Uterus (tissue), 4 donors: Measurements from ENCODE around the gene GPR37L1. TPM values are rescaled to one million over a fixed set of nuclear protein-coding genes. Genes with fewer than 3 reads are reported as not detected.

Experiments used
- DNase-seq, 2 donors: peaks; one replicate each; pipeline ENCODE4 v3.0.0-alpha.2; 2019 to 2020
- H3K27ac ChIP-seq, 2 donors: fragments of 200-600 bp; sonication (generic); 1 replicate in 1 of 2; 2 replicates in 1 of 2; pipeline ENCODE4 v1.5.1; 2016 to 2018
- H3K27me3 ChIP-seq, 2 donors: fragments of 200-600 bp; sonication (generic); one replicate each; pipeline ENCODE4 v1.5.1; 2018 to 2019; ENCODE audit warnings: control low read depth in 1 of 2
- H3K36me3 ChIP-seq, 2 donors: fragments of 200-600 bp; sonication (generic); one replicate each; pipeline ENCODE4 v1.5.1; 2019; ENCODE audit warnings: control low read depth in 1 of 2
- H3K4me1 ChIP-seq, 2 donors: fragments of 200-600 bp; sonication (generic); one replicate each; pipeline ENCODE4 v1.5.1; 2018 to 2019; ENCODE audit warnings: control low read depth in 1 of 2
- H3K4me3 ChIP-seq, 2 donors: fragments of 200-600 bp; sonication (generic); 1 replicate in 1 of 2; 2 replicates in 1 of 2; pipeline ENCODE4 v1.5.1; 2018 to 2019; ENCODE audit warnings: mild to moderate bottlenecking in 1 of 2
- H3K9me3 ChIP-seq, 2 donors: fragments of 200-600 bp; sonication (generic); one replicate each; pipeline ENCODE4 v1.5.1; 2019; ENCODE audit warnings: control low read depth in 1 of 2
- POLR2A ChIP-seq, 2 donors: fragments of 450-650 bp; IDR thresholded peaks; one replicate each; pipeline ENCODE4 v1.6.1; 2016; ENCODE audit warnings: antibody characterized with exemption in 2 of 2, mild to moderate bottlenecking in 1 of 2, moderate library complexity in 1 of 2
- intact Hi-C: fragments of 100-400 bp; cut with DNase I; formaldehyde crosslinking; loops from one replicate; pipeline ENCODE4 v1.15.1; 2023; ENCODE audit warnings: low total_unique reads
- total RNA-seq, 4 donors: library from RNA; depleted of rRNA in 3 of 4; stranded (reverse); fragments of >200 nt in 3 of 4; gene quantifications; one replicate each; pipeline versions ENCODE4 v1.1.0 to v1.2.4, GENCODE V29; 2014 to 2023
- TF ChIP-seq, protein P1 (sequence below), 4 experiments: fragments of 200-600 bp in 2 of 4; fragments of 450-650 bp in 2 of 4; sonication (generic) in 2 of 4; IDR thresholded peaks; one replicate each; pipeline ENCODE4 v1.5.1; 2016 to 2019; ENCODE audit warnings: antibody characterized with exemption in 4 of 4, mild to moderate bottlenecking in 2 of 4, moderate library complexity in 1 of 4
- donor health status: DM: yes; HTN: yes; CAD: no.

Gene GPR37L1
- total RNA-seq, 4 donors from 2014 or later, result 0.09 to 0.21 TPM; not detected in 2

DNA sequence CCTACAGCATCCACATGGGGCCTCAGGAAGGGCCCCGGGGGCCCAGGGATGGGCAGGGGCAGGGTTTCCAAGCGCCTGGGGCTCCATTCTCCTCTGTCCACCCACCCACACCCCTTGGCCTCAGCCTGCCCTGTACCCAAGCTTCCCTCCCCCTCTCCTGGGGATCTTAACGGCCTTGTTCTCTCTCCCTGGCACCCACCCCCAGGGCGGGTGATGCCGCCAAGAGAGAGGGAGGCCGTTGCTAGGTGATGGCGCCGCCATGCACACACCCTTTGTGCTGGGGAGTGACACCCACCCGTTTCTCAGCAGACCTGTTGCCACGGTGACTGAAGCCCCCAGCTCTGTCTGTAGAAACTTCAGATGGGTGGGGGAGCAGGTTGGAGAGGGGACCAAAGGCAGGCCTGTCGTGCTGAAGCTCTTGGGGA lies 7.6 kb downstream of the GPR37L1 start:
- Histone ChIP-seq H3K27me3 (no peaks in the 10 kb centered on the region), H3K36me3 (no peaks in the 10 kb centered on the region), H3K4me3 (no peak overlapping the region), H3K9me3 (no peaks in the 10 kb centered on the region), H3K27ac (peak overlapping the region; percentile 90 to 93), H3K4me1 (peaks cover 12 to 21% of the 10 kb centered on the region in 2 donors)
- no peak for TF ChIP-seq POLR2A (IDR thresholded peaks at IDR 0.05)
- TF ChIP-seq, protein P1, sequence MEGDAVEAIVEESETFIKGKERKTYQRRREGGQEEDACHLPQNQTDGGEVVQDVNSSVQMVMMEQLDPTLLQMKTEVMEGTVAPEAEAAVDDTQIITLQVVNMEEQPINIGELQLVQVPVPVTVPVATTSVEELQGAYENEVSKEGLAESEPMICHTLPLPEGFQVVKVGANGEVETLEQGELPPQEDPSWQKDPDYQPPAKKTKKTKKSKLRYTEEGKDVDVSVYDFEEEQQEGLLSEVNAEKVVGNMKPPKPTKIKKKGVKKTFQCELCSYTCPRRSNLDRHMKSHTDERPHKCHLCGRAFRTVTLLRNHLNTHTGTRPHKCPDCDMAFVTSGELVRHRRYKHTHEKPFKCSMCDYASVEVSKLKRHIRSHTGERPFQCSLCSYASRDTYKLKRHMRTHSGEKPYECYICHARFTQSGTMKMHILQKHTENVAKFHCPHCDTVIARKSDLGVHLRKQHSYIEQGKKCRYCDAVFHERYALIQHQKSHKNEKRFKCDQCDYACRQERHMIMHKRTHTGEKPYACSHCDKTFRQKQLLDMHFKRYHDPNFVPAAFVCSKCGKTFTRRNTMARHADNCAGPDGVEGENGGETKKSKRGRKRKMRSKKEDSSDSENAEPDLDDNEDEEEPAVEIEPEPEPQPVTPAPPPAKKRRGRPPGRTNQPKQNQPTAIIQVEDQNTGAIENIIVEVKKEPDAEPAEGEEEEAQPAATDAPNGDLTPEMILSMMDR (IDR thresholded peaks at IDR 0.05), result no peak
- DNase-seq, result peak in 1 of 2 donors; percentile 33
- intact Hi-C loops, result no loop called here

DNA sequence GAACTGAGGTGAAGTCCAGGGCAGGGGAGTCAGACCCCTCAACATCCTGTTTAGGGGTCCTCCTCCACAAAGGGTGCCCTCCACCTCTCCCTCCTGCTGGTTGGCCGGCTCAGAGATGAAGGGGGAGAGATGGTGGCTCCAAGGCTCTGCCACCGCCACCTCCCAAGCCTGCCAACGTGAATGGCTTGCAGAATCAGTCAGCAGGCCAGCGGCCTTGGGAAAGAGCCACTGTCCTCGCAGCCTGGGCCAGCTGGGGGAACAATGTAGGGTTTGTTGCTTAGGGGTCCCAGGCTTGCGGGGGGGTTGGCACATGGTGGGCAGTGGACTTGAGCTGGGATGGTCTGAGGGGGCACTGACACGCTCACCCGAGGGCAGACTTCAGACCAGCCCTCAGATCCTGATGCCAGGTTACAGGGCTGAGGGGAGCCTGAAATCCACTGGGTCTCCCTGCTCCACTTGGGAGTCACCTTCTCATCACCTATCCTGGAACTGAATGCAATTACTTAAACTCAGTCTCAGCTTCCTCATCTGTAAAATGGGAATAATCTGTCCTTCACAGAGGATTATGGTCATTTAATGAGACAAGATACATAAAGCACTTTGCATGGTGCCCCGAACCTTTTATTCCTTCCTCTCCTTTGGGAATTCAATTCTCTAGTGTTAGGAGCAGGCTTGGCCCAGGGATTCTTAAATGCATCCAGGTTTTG lies 8.3 kb downstream of the GPR37L1 start:
- Histone ChIP-seq H3K27me3 (no peaks in the 10 kb centered on the region), H3K9me3 (no peaks in the 10 kb centered on the region), H3K36me3 (no peaks in the 10 kb centered on the region), H3K4me1 (peaks cover 12 to 21% of the 10 kb centered on the region in 2 donors), H3K4me3 (no peak overlapping the region), H3K27ac (peak overlapping the region; percentile 90 to 93)
- TF ChIP-seq, protein P1 (IDR thresholded peaks at IDR 0.05), result no peak
- no peak for TF ChIP-seq POLR2A (IDR thresholded peaks at IDR 0.05)
- intact Hi-C loops, result no loop called here
- no peak for DNase-seq

DNA sequence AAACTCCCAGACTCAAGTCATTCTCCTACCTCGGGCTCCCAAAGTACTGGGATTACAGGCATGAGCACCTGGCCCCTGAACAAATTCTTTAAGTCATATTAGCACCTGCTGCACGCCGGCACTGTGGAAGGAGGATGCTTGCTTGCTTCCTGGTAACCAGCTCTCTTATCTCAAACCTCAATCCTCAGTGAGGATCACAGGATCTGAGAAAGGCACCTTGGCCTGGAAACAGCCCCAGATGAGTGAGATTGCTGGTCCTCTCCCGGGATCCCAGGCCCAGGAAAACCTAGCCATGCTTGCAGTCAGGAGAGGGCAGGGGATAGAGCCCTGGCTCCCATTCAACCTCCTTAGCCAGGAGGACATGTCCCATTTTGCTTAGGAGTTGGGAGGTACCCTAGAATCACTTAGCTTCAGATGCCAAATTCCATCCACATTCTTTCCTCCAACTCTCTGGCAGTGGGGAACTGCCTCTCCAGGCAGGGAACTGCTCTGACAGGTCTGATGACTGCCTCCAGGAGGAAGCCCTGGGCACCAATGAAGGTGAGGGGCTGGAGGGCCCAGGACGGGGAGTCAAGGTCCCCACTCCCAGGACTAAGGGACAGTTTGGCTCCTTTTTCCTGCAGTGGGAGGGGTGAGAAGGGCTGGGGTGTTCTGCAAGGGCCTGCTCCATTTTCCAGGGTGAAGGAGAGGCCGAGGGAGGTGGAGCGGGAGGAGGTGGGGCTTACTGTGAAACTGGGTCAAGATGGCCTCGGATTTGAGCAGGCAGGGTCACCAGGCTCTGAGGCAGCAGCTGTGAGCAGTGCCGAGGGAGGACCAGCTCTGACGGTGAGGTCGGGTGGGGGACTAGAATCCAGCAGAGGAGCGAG lies 9.5 kb downstream of the GPR37L1 start:
- Histone ChIP-seq H3K4me1 (peaks cover 12 to 21% of the 10 kb centered on the region in 2 donors), H3K4me3 (no peak overlapping the region), H3K36me3 (no peaks in the 10 kb centered on the region), H3K27ac (peak overlapping the region; percentile 90 to 93), H3K9me3 (no peaks in the 10 kb centered on the region), H3K27me3 (no peaks in the 10 kb centered on the region)
- TF ChIP-seq POLR2A (IDR thresholded peaks at IDR 0.05), result peak; percentile 10 to 29
- TF ChIP-seq, protein P1 (IDR thresholded peaks at IDR 0.05), result no peak
- DNase-seq, result peak; percentile 80 to 82
- intact Hi-C loops, result no loop called here

DNA sequence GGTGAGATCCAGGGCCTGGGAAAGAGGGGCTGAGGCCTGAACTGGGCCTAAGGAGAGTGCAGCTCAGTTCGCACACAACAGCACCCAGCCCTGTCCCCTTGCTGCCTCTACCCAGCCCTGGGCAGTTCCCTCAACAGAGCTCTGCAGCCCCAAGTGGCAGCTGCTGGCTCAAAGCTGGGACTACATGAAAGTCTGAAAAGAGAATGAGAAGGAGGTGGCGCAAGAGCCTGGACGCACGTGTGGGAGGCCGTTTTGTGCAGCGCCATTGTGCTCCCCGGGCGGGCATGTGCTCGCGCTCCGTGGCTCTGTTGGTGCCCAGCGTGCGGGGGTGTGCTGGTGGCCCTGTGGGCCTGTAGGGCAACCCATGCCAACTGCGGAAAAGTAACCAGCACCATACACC lies 10.3 kb downstream of the GPR37L1 start:
- Histone ChIP-seq H3K4me1 (peaks cover 12 to 21% of the 10 kb centered on the region in 2 donors), H3K27me3 (no peaks in the 10 kb centered on the region), H3K36me3 (no peaks in the 10 kb centered on the region), H3K9me3 (no peaks in the 10 kb centered on the region), H3K4me3 (no peak overlapping the region), H3K27ac (peak overlapping the region; percentile 90 to 93)
- intact Hi-C loops, result no loop called here
- TF ChIP-seq, protein P1 (IDR thresholded peaks at IDR 0.05), result peak in 1 of 4 experiments; percentile 6
- no peak for TF ChIP-seq POLR2A (IDR thresholded peaks at IDR 0.05)
- peak; percentile 48 to 63 for DNase-seq

DNA sequence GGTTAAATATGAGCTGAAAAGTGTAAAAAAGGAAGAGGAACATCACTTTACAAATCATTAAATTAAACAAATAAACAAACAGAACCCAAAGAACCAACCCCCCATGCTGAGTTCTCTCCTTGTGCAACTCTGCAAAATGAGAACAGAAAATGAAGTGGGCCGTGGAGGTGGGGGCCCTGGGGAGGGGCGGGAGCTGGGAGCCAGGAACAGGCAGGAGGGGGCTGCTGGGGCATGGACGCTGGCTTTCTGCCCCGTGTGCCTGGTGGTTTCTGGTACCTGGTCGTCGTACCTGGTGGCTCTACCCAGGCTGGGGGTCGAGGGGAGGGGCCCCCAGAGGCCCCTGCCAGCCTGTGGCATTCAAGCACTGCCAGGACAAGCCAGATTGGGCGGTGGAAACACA lies 10.8 kb downstream of the GPR37L1 start:
- Histone ChIP-seq H3K27ac (peak overlapping the region; percentile 90 to 93), H3K9me3 (no peaks in the 10 kb centered on the region), H3K4me1 (peaks cover 12 to 21% of the 10 kb centered on the region in 2 donors), H3K36me3 (no peaks in the 10 kb centered on the region), H3K4me3 (no peak overlapping the region), H3K27me3 (no peaks in the 10 kb centered on the region)
- intact Hi-C loops, result no loop called here
- TF ChIP-seq, protein P1 (IDR thresholded peaks at IDR 0.05), result no peak
- no peak for TF ChIP-seq POLR2A (IDR thresholded peaks at IDR 0.05)
- no peak for DNase-seq
